WTC11 (cell line): ENCODE results near the gene SPOP. TPM values are rescaled to one million over a fixed set of nuclear protein-coding genes. Genes with fewer than 3 reads are reported as not detected.

Source experiments
- ATAC-seq: fragments of 200-7000 bp; cut with Tn5 transposase; 2 replicates; pipeline ENCODE4 v1.10.0; 2021; ENCODE audit warnings: mild to moderate bottlenecking, moderate library complexity
- CTCF ChIA-PET: fragments of 300-600 bp; sonication (Branson Sonifier 250); formaldehyde crosslinking; loops from one replicate; lab custom pipeline; 2021; ENCODE audit warnings: antibody characterized with exemption; lab: Charles Lee
- POLR2A ChIA-PET: fragments of 350-600 bp; sonication (Branson Sonifier 250); formaldehyde crosslinking; loops from one replicate; lab custom pipeline; 2021; ENCODE audit warnings: antibody characterized with exemption; lab: Charles Lee
- DNase-seq: peaks from one replicate; pipeline ENCODE4 v3.0.0; 2021; ENCODE audit warnings: low spot score
- H3K27ac Mint-ChIP-seq: 2 replicates; pipeline ENCODE4 v1.8.0; 2021; ENCODE audit warnings: mixed read lengths
- H3K27me3 Mint-ChIP-seq: 2 replicates; pipeline ENCODE4 v1.8.0; 2021; ENCODE audit warnings: low read depth, mild to moderate bottlenecking, moderate library complexity, mixed read lengths
- H3K36me3 Mint-ChIP-seq: 2 replicates; pipeline ENCODE4 v1.8.0; 2021; ENCODE audit warnings: mixed read lengths
- H3K4me1 Mint-ChIP-seq: 2 replicates; pipeline ENCODE4 v1.8.0; 2022; ENCODE audit warnings: mixed read lengths
- H3K4me3 Mint-ChIP-seq: 2 replicates; pipeline ENCODE4 v1.8.0; 2021; ENCODE audit warnings: mild to moderate bottlenecking, moderate library complexity, mixed read lengths
- H3K9me3 Mint-ChIP-seq: 2 replicates; pipeline ENCODE4 v1.8.0; 2021; ENCODE audit warnings: mixed read lengths
- ARID4B ChIP-seq: sonication (generic); formaldehyde crosslinking; IDR thresholded peaks from 2 replicates; pipeline ENCODE4 v1.8.0; 2023; ENCODE audit warnings: missing genetic modification reagents, mild to moderate bottlenecking, borderline replicate concordance
- ATF1 ChIP-seq: sonication (generic); formaldehyde crosslinking; IDR thresholded peaks from 2 replicates; pipeline ENCODE4 v1.8.1; 2023; ENCODE audit warnings: mild to moderate bottlenecking, moderate library complexity, missing genetic modification reagents
- ATF2 ChIP-seq: sonication (generic); formaldehyde crosslinking; IDR thresholded peaks from 2 replicates; pipeline ENCODE4 v1.8.1; 2022; ENCODE audit warnings: low read depth, missing genetic modification reagents, borderline replicate concordance
- ATF3 ChIP-seq: sonication (generic); formaldehyde crosslinking; conservative IDR thresholded peaks from 2 replicates; pipeline ENCODE4 v1.8.1; 2022; ENCODE audit warnings: mild to moderate bottlenecking, missing genetic modification reagents
- CREB1 ChIP-seq: sonication (generic); formaldehyde crosslinking; IDR thresholded peaks from 2 replicates; pipeline ENCODE4 v1.8.0; 2023; ENCODE audit warnings: mild to moderate bottlenecking, missing genetic modification reagents
- EMX1 ChIP-seq: fragments of 250-450 bp; sonication (Bioruptor Pico); IDR thresholded peaks from 2 replicates; pipeline ENCODE4 v1.8.0; 2021; ENCODE audit warnings: mild to moderate bottlenecking
- ETV6 ChIP-seq: sonication (generic); formaldehyde crosslinking; IDR thresholded peaks from 2 replicates; pipeline ENCODE4 v1.8.1; 2022; ENCODE audit warnings: mild to moderate bottlenecking, missing genetic modification reagents
- FOXP1 ChIP-seq: sonication (generic); formaldehyde crosslinking; IDR thresholded peaks from 2 replicates; pipeline ENCODE4 v1.8.0; 2022; ENCODE audit warnings: missing genetic modification reagents, mild to moderate bottlenecking, moderate library complexity, borderline replicate concordance
- GTF2I ChIP-seq: fragments of 250-450 bp; sonication (Bioruptor Pico); conservative IDR thresholded peaks from 2 replicates; pipeline ENCODE4 v1.4.0; 2021; ENCODE audit warnings: mild to moderate bottlenecking
- JUN ChIP-seq: sonication (generic); formaldehyde crosslinking; IDR thresholded peaks from 2 replicates; pipeline ENCODE4 v1.8.0; 2023; ENCODE audit warnings: mild to moderate bottlenecking, missing genetic modification reagents
- MLX ChIP-seq: sonication (generic); formaldehyde crosslinking; IDR thresholded peaks from 2 replicates; pipeline ENCODE4 v1.8.1; 2023; ENCODE audit warnings: mild to moderate bottlenecking, missing genetic modification reagents, moderate library complexity
- NFATC4 ChIP-seq: fragments of 250-450 bp; sonication (Bioruptor Pico); IDR thresholded peaks from 2 replicates; pipeline ENCODE4 v1.9.0; 2021; ENCODE audit warnings: mild to moderate bottlenecking
- NFYB ChIP-seq: sonication (generic); formaldehyde crosslinking; conservative IDR thresholded peaks from 2 replicates; pipeline ENCODE4 v1.8.0; 2022; ENCODE audit warnings: low read depth, missing genetic modification reagents
- NR2C2 ChIP-seq: sonication (generic); formaldehyde crosslinking; IDR thresholded peaks from 2 replicates; pipeline ENCODE4 v1.8.0; 2022; ENCODE audit warnings: mild to moderate bottlenecking, missing genetic modification reagents
- NR3C1 ChIP-seq: sonication (generic); formaldehyde crosslinking; conservative IDR thresholded peaks from 2 replicates; pipeline ENCODE4 v1.8.1; 2023; ENCODE audit warnings: low read depth, mild to moderate bottlenecking, missing genetic modification reagents
- SMAD3 ChIP-seq: sonication (generic); formaldehyde crosslinking; IDR thresholded peaks from 2 replicates; pipeline ENCODE4 v1.8.0; 2022; ENCODE audit warnings: missing genetic modification reagents, mild to moderate bottlenecking, borderline replicate concordance
- ZBTB21 ChIP-seq: sonication (generic); formaldehyde crosslinking; IDR thresholded peaks from 2 replicates; pipeline ENCODE4 v1.8.1; 2023; ENCODE audit warnings: mild to moderate bottlenecking, missing genetic modification reagents, borderline replicate concordance
- total RNA-seq: library from RNA; stranded (reverse); gene quantifications from 3 replicates; pipeline ENCODE4 v1.2.3, GENCODE V29; 2021

The SPOP gene
- total RNA-seq, 1 experiment from 2014 or later, result 19.2 TPM

- H3K9me3 Mint-ChIP-seq, result peaks cover 17% of the 10 kb centered on the region
- H3K4me1 Mint-ChIP-seq, result peaks cover 4% of the 10 kb centered on the region
- H3K36me3 Mint-ChIP-seq, result peaks cover 22% of the 10 kb centered on the region
- ChIA-PET POLR2A (interaction anchor here (0.7 kb wide), 1 partner anchor 67 kb away, joined by 5 read pairs; no protein-coding TSS in a partner anchor), CTCF (no interaction called here)
- no peak overlapping the region for H3K4me3 Mint-ChIP-seq
- H3K27ac Mint-ChIP-seq, result no peak overlapping the region; the same call in 1 of the 2 replicates
- no peak for ATAC-seq
- no peaks in the 10 kb centered on the region for H3K27me3 Mint-ChIP-seq
- TF ChIP-seq NR3C1 (CRISPR knock-in tag) (no peak), NFYB (no peak), ARID4B (CRISPR knock-in tag) (no peak), NFATC4 (no peak), ETV6 (CRISPR knock-in tag) (no peak), FOXP1 (CRISPR knock-in tag) (no peak), SMAD3 (CRISPR knock-in tag) (no peak)
- no peak for DNase-seq
Measured at GRCh38 chr17:49664706-49665211, 13.1 kb downstream of the SPOP start.

GRCh38 chr17:49659661-49660382 lies 18.1 kb downstream of the SPOP start:
- peaks cover 4% of the 10 kb centered on the region for H3K4me1 Mint-ChIP-seq
- ChIA-PET POLR2A (no interaction called here), CTCF (no interaction called here)
- peaks cover 26% of the 10 kb centered on the region for H3K36me3 Mint-ChIP-seq
- no peak overlapping the region for H3K27ac Mint-ChIP-seq
- no peak for TF ChIP-seq ATF3
- TF ChIP-seq MLX (CRISPR knock-in tag), result no peak
- no peak for TF ChIP-seq ATF1 (CRISPR knock-in tag)
- no peak for TF ChIP-seq NR2C2
- no peak for TF ChIP-seq CREB1
- TF ChIP-seq GTF2I (CRISPR knock-in tag), result no peak
- no peak for TF ChIP-seq EMX1 (CRISPR knock-in tag)
- no peak for TF ChIP-seq ATF2 (CRISPR knock-in tag)
- no peak for TF ChIP-seq ZBTB21 (CRISPR knock-in tag)
- TF ChIP-seq ARID4B (CRISPR knock-in tag), result no peak
- TF ChIP-seq JUN, result no peak
- no peak overlapping the region for H3K4me3 Mint-ChIP-seq
- H3K27me3 Mint-ChIP-seq, result no peaks in the 10 kb centered on the region
- no peak for ATAC-seq
- DNase-seq, result no peak
- H3K9me3 Mint-ChIP-seq, result peaks cover 17% of the 10 kb centered on the region
